ENCODE measurements around the gene HACD2.

The HACD2 gene

DNA sequence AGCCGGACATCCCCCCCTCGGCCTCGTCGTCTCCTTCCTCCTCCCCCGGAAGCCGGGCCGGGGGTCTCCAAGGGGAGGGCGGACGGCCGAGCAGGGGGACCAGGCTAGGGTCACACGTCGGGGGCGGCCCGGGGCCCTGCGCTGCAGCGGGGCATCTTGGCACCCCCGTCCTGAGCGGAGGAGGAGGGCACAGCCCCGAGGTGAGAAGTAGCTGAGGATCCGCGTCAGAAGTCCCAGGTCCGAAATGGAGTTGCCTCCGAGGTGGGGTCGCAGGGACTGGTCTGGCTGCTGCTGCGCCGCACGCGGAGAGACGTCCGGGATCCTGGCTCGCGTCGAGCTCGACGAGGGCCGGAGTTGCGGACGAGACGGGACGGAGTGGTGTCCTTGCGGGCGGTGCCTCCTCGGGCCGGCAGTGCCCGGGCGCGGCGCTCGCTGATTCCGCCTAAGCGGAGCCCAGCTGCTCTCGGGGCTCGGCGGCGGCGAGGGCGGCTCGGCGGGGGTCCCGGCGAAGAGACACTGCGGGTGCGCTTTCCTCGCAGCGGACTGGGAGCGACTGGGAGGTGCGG, 136.2 kb downstream of the HACD2 start, which contains the start of gene ADCY5:
Gene ADCY5, minus strand, starts transcription at position 555 of the 566 bp plus-strand sequence. Its CDS starts 545 bp downstream, at position 10.
- no peak within 1 kb of the TSS for H3K9ac ChIP-seq (ENCODE audit: low read length)
- H3K27ac ChIP-seq (ENCODE audit: low read depth, low read length): no peak within 1 kb of the TSS
- TF ChIP-seq, protein P1, sequence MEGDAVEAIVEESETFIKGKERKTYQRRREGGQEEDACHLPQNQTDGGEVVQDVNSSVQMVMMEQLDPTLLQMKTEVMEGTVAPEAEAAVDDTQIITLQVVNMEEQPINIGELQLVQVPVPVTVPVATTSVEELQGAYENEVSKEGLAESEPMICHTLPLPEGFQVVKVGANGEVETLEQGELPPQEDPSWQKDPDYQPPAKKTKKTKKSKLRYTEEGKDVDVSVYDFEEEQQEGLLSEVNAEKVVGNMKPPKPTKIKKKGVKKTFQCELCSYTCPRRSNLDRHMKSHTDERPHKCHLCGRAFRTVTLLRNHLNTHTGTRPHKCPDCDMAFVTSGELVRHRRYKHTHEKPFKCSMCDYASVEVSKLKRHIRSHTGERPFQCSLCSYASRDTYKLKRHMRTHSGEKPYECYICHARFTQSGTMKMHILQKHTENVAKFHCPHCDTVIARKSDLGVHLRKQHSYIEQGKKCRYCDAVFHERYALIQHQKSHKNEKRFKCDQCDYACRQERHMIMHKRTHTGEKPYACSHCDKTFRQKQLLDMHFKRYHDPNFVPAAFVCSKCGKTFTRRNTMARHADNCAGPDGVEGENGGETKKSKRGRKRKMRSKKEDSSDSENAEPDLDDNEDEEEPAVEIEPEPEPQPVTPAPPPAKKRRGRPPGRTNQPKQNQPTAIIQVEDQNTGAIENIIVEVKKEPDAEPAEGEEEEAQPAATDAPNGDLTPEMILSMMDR (IDR thresholded peaks at IDR 0.05; ENCODE audit: insufficient read depth, low read length, poor library complexity, severe bottlenecking): no peak
- TF ChIP-seq EZH2phosphoT487 (conservative IDR thresholded peaks at IDR 0.05; ENCODE audit: low read length): no peak
- H3K9me3 ChIP-seq (ENCODE audit: insufficient read depth, low read length): no peaks in the 10 kb centered on the region
- no peak within 1 kb of the TSS for H3K4me2 ChIP-seq (ENCODE audit: low read depth, low read length, poor library complexity, severe bottlenecking)
- no peaks in the 10 kb centered on the region for H4K20me1 ChIP-seq (ENCODE audit: low read depth, low read length)
- no peaks in the 10 kb centered on the region for H3F3A ChIP-seq (ENCODE audit: insufficient read depth)
- no peaks in the 10 kb centered on the region for H3K9me2 ChIP-seq (replicated peaks; ENCODE audit: insufficient read depth, low read length)
- H3K27me3 ChIP-seq (ENCODE audit: low read length): no peaks in the 10 kb centered on the region
- no peaks in the 10 kb centered on the region for H3K79me2 ChIP-seq (ENCODE audit: insufficient read depth, low read length)
- no peaks in the 10 kb centered on the region for H3K36me3 ChIP-seq (ENCODE audit: low read length)
- H3K4me3 ChIP-seq (ENCODE audit: insufficient read depth, low read length, poor library complexity, severe bottlenecking): no peak within 1 kb of the TSS
- H2AFZ ChIP-seq (ENCODE audit: low read depth, low read length, severe bottlenecking): no peak within 1 kb of the TSS

- Histone ChIP-seq H4K20me1 (ENCODE audit: low read depth, low read length) (no peaks in the 10 kb centered on the region), H3K4me3 (ENCODE audit: insufficient read depth, low read length, poor library complexity, severe bottlenecking) (no peak overlapping the region), H3K9me2 (replicated peaks; ENCODE audit: insufficient read depth, low read length) (no peaks in the 10 kb centered on the region), H2AFZ (ENCODE audit: low read depth, low read length, severe bottlenecking) (no peak overlapping the region), H3K9ac (ENCODE audit: low read length) (no peak overlapping the region), H3F3A (ENCODE audit: insufficient read depth) (no peaks in the 10 kb centered on the region), H3K79me2 (ENCODE audit: insufficient read depth, low read length) (no peaks in the 10 kb centered on the region), H3K36me3 (ENCODE audit: low read length) (no peaks in the 10 kb centered on the region), H3K9me3 (ENCODE audit: insufficient read depth, low read length) (no peaks in the 10 kb centered on the region), H3K27ac (ENCODE audit: low read depth, low read length) (no peak overlapping the region), H3K4me2 (ENCODE audit: low read depth, low read length, poor library complexity, severe bottlenecking) (no peak overlapping the region), H3K27me3 (ENCODE audit: low read length) (no peaks in the 10 kb centered on the region)
- TF ChIP-seq, protein P1 (IDR thresholded peaks at IDR 0.05; ENCODE audit: insufficient read depth, low read length, poor library complexity, severe bottlenecking): no peak
- TF ChIP-seq EZH2phosphoT487 (conservative IDR thresholded peaks at IDR 0.05; ENCODE audit: low read length): no peak
Observed at GRCh38 chr3:123447749-123448517, 136.9 kb downstream of the HACD2 start.

- Histone ChIP-seq H2AFZ (ENCODE audit: low read depth, low read length, severe bottlenecking) (no peak overlapping the region), H3K4me3 (ENCODE audit: insufficient read depth, low read length, poor library complexity, severe bottlenecking) (no peak overlapping the region), H3K27ac (ENCODE audit: low read depth, low read length) (no peak overlapping the region), H3K9ac (ENCODE audit: low read length) (no peak overlapping the region), H3K9me3 (ENCODE audit: insufficient read depth, low read length) (no peaks in the 10 kb centered on the region), H3K9me2 (replicated peaks; ENCODE audit: insufficient read depth, low read length) (no peaks in the 10 kb centered on the region), H3K27me3 (ENCODE audit: low read length) (no peaks in the 10 kb centered on the region), H4K20me1 (ENCODE audit: low read depth, low read length) (no peaks in the 10 kb centered on the region), H3F3A (ENCODE audit: insufficient read depth) (no peaks in the 10 kb centered on the region), H3K36me3 (ENCODE audit: low read length) (no peaks in the 10 kb centered on the region), H3K4me2 (ENCODE audit: low read depth, low read length, poor library complexity, severe bottlenecking) (no peak overlapping the region), H3K79me2 (ENCODE audit: insufficient read depth, low read length) (no peaks in the 10 kb centered on the region)
- TF ChIP-seq, protein P1 (IDR thresholded peaks at IDR 0.05; ENCODE audit: insufficient read depth, low read length, poor library complexity, severe bottlenecking): no peak
- TF ChIP-seq EZH2phosphoT487 (conservative IDR thresholded peaks at IDR 0.05; ENCODE audit: low read length): no peak
Observed at GRCh38 chr3:123447416-123447748, 137.5 kb downstream of the HACD2 start.

Data from SU-DHL-6 (cell line).